ENCODE data around the gene ITGA8.
"Not testable (repeated sequence)": the region's sequence is repeated elsewhere in the genome, so short reads cannot be mapped to it uniquely, and the experiment has no call there.

ITGA8 gene

GRCh38 chr10:15539262-15539661 lies 180.5 kb downstream of the ITGA8 start:
- H3K9ac ChIP-seq (ENCODE audit: low read length) = no peak overlapping the region

GRCh38 chr10:15534928-15535538 lies 184.7 kb downstream of the ITGA8 start:
- H3K9me3 ChIP-seq (ENCODE audit: low read length); H3K9me2 ChIP-seq (ENCODE audit: low read depth, low read length); H2AFZ ChIP-seq (ENCODE audit: low read length); H3F3A ChIP-seq (ENCODE audit: insufficient read depth, low read length); H3K79me2 ChIP-seq (ENCODE audit: insufficient read depth, low read length); H3K4me3 ChIP-seq (ENCODE audit: low read depth, low read length, poor library complexity, severe bottlenecking); H3K9ac ChIP-seq (ENCODE audit: low read length); H3K27me3 ChIP-seq (ENCODE audit: insufficient read depth, low read length); H3K4me1 ChIP-seq (ENCODE audit: insufficient read depth, low read length, severe bottlenecking); H3K27ac ChIP-seq (ENCODE audit: low read depth, low read length, poor library complexity, severe bottlenecking); H3K4me2 ChIP-seq (ENCODE audit: low read length); H3K36me3 ChIP-seq (ENCODE audit: insufficient read depth, low read length); H4K20me1 ChIP-seq (ENCODE audit: insufficient read depth, low read length): not testable (repeated sequence)

More at GRCh38 chr10:15539262-15539661, 180.5 kb downstream of the ITGA8 start:
- no peak overlapping the region for H3K27ac ChIP-seq (ENCODE audit: low read depth, low read length, poor library complexity, severe bottlenecking)
- no peaks in the 10 kb centered on the region for H3K9me3 ChIP-seq (ENCODE audit: low read length)
- H3K4me2 ChIP-seq (ENCODE audit: low read length) = no peak overlapping the region
- no peak overlapping the region for H3K4me3 ChIP-seq (ENCODE audit: low read depth, low read length, poor library complexity, severe bottlenecking)
- H3K27me3 ChIP-seq (ENCODE audit: insufficient read depth, low read length) = no peaks in the 10 kb centered on the region
- TF ChIP-seq CTCF (IDR thresholded peaks at IDR 0.05; ENCODE audit: low read length) = no peak
- TF ChIP-seq EZH2 (IDR thresholded peaks at IDR 0.05; ENCODE audit: borderline replicate concordance, low read length) = no peak
- H3K79me2 ChIP-seq (ENCODE audit: insufficient read depth, low read length) = no peaks in the 10 kb centered on the region
- H4K20me1 ChIP-seq (ENCODE audit: insufficient read depth, low read length) = no peaks in the 10 kb centered on the region
- no peaks in the 10 kb centered on the region for H3K36me3 ChIP-seq (ENCODE audit: insufficient read depth, low read length)
- H3F3A ChIP-seq (ENCODE audit: insufficient read depth, low read length) = no peaks in the 10 kb centered on the region
- H3K4me1 ChIP-seq (ENCODE audit: insufficient read depth, low read length, severe bottlenecking) = no peaks in the 10 kb centered on the region
- no peak overlapping the region for H2AFZ ChIP-seq (ENCODE audit: low read length)
- no peaks in the 10 kb centered on the region for H3K9me2 ChIP-seq (ENCODE audit: low read depth, low read length)

- Histone ChIP-seq H3K4me2 (ENCODE audit: low read length) (no peak overlapping the region), H3K9ac (ENCODE audit: low read length) (no peak overlapping the region), H2AFZ (ENCODE audit: low read length) (no peak overlapping the region), H3K9me2 (ENCODE audit: low read depth, low read length) (no peaks in the 10 kb centered on the region), H4K20me1 (ENCODE audit: insufficient read depth, low read length) (no peaks in the 10 kb centered on the region), H3K36me3 (ENCODE audit: insufficient read depth, low read length) (no peaks in the 10 kb centered on the region), H3F3A (ENCODE audit: insufficient read depth, low read length) (no peaks in the 10 kb centered on the region), H3K4me1 (ENCODE audit: insufficient read depth, low read length, severe bottlenecking) (no peaks in the 10 kb centered on the region), H3K27me3 (ENCODE audit: insufficient read depth, low read length) (no peaks in the 10 kb centered on the region), H3K9me3 (ENCODE audit: low read length) (no peaks in the 10 kb centered on the region), H3K27ac (ENCODE audit: low read depth, low read length, poor library complexity, severe bottlenecking) (no peak overlapping the region), H3K4me3 (ENCODE audit: low read depth, low read length, poor library complexity, severe bottlenecking) (no peak overlapping the region), H3K79me2 (ENCODE audit: insufficient read depth, low read length) (no peaks in the 10 kb centered on the region)
- TF ChIP-seq CTCF (IDR thresholded peaks at IDR 0.05; ENCODE audit: low read length) (no peak), EZH2 (IDR thresholded peaks at IDR 0.05; ENCODE audit: borderline replicate concordance, low read length) (no peak)
Observed at GRCh38 chr10:15531927-15532722, 187.6 kb downstream of the ITGA8 start.

All from OCI-LY1 (cell line).